ENCODE data around the gene CA5A. TPM values are rescaled to one million over a fixed set of nuclear protein-coding genes. Genes with fewer than 3 reads are reported as not detected.

Gene CA5A
- total and polyA plus RNA-seq, 9 of the 15 experiments (the other 6 are each of a cell fraction or from before 2014, with no cell fraction given): not detected

- Histone ChIP-seq H3K9me1 (ENCODE audit: control insufficient read depth, insufficient read depth, low read length) (peaks cover 5% of the 10 kb centered on the region), H2AFZ (ENCODE audit: low read depth, low read length) (no peak overlapping the region), H4K20me1 (replicated peaks; ENCODE audit: control insufficient read depth, insufficient read depth, low read length) (no peaks in the 10 kb centered on the region; the same call in 1 of the 2 replicates), H3K4me3 (no peak overlapping the region), H3K79me2 (ENCODE audit: control insufficient read depth, insufficient read depth, low read length) (peaks cover 74% of the 10 kb centered on the region), H3K9ac (ENCODE audit: insufficient read depth in 1 of 2, low read depth in 2 of 2, low read length in 2 of 2) (peak overlapping the region in 1 of 2 experiments; percentile 31; a peak in 1 of 4 replicates), H3K4me1 (replicated peaks in 1 of 2; ENCODE audit: control insufficient read depth in 2 of 2, insufficient read depth in 2 of 2, low read length in 2 of 2) (peaks cover 40 to 65% of the 10 kb centered on the region in 2 experiments), H3K27ac (ENCODE audit: extremely low read depth, low read depth, low read length) (no peak overlapping the region), H3K27me3 (ENCODE audit: control insufficient read depth in 2 of 2, insufficient read depth in 2 of 2, low read length in 2 of 2) (no peaks in the 10 kb centered on the region), H3K9me3 (replicated peaks; ENCODE audit: control insufficient read depth, insufficient read depth, low read depth, low read length) (no peaks in the 10 kb centered on the region), H3K4me2 (ENCODE audit: insufficient read depth, low read length) (no peak overlapping the region), H3K36me3 (ENCODE audit: control insufficient read depth, insufficient read depth, low read length) (peaks cover 36% of the 10 kb centered on the region; the same call in 2 of the 3 replicates)
- no peak for ATAC-seq
- 88% methylated on average over 14 of the region's 14 CpGs for WGBS (ENCODE audit: insufficient coverage, low coverage, missing lambda C conversion rate)
- no peak for DNase-seq (ENCODE audit: extremely low read depth in 1 of 4, low spot score in 3 of 4)
- FAIRE-seq: no peak
- CTCF ChIA-PET (ENCODE audit: low intra/inter-chr PET ratio): no interaction called here
- intact Hi-C loops (cut with micrococcal nuclease): no loop called here
- TF ChIP-seq RBFOX2 (IDR thresholded peaks at IDR 0.05; ENCODE audit: low read depth, low read length): 0 out of 2 replicates have a peak, but pooled peaks have one; percentile 16
- TF ChIP-seq, protein P1, sequence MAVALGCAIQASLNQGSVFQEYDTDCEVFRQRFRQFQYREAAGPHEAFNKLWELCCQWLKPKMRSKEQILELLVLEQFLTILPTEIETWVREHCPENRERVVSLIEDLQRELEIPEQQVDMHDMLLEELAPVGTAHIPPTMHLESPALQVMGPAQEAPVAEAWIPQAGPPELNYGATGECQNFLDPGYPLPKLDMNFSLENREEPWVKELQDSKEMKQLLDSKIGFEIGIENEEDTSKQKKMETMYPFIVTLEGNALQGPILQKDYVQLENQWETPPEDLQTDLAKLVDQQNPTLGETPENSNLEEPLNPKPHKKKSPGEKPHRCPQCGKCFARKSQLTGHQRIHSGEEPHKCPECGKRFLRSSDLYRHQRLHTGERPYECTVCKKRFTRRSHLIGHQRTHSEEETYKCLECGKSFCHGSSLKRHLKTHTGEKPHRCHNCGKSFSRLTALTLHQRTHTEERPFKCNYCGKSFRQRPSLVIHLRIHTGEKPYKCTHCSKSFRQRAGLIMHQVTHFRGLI (CRISPR knock-in tag; IDR thresholded peaks at IDR 0.05): no peak
- in situ Hi-C loops (cut with MboI): no loop called here
- POLR2A ChIA-PET: interaction anchor here (0.7 kb wide), 1 partner anchor 114 kb away, joined by 3 read pairs; no protein-coding TSS in a partner anchor
- no TSS peak for BruUV-seq (replicated peaks)
These were observed 18.0 kb upstream of the CA5A start for GRCh38 chr16:87954361-87954760.

All from K562 (cell line).